NCI-H69 (cell line): ENCODE data around the gene GNA14.
"Not testable (repeated sequence)": the region's sequence is repeated elsewhere in the genome, so short reads cannot be mapped to it uniquely, and the experiment has no call there.

ENCODE experiments used
- DNase-seq: peaks from one replicate; lab custom pipeline; 2025; lab: John Stamatoyannopoulos, UW

GNA14 gene

GRCh38 chr9:77449240-77450084 lies 198.7 kb downstream of the GNA14 start:
- no peak for DNase-seq

DNA sequence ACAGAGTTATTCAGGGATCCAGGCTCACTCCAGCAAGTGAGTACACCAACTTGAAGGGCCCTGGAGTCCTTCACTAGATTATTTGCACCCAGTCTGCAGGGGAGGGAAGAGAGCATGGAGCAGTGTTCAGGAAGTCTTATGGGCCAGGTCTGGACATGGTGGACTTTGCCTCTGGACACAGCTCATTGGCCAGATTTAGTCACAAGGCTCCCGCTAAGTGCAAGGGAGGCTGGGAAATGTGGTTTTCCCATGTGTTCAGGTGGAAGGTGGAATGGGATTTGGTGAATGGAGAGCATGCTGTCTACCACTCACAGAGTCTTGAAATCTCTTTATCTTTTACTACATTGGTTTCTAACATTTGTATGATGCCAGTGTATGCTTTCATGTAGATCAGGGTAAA lies 200.5 kb downstream of the GNA14 start:
- no peak for DNase-seq

GRCh38 chr9:77442436-77442835 lies 205.7 kb downstream of the GNA14 start:
- DNase-seq = no peak

GRCh38 chr9:77441124-77441523 lies 207.0 kb downstream of the GNA14 start:
- not testable (repeated sequence) for DNase-seq

DNA sequence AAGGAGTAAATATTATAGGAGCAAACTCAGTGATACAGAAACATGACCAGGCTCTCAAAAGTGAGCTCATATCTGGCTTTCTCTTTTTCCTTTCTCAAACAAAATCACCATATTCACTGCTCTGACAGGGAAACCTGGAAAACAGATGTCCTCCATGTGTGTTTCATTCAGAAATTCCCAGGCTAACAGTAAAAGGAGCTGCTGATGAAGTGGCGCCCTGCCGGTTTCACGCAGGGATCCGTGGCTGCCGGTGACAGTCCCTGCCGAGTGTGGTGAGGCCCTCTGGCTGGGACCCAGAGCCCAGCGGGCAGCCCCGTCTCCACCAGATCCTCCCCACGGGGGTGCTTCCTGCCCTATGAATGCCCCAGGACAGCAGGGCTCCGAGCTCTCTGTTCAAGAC lies 208.1 kb downstream of the GNA14 start:
- peak; percentile 97 for DNase-seq

DNA sequence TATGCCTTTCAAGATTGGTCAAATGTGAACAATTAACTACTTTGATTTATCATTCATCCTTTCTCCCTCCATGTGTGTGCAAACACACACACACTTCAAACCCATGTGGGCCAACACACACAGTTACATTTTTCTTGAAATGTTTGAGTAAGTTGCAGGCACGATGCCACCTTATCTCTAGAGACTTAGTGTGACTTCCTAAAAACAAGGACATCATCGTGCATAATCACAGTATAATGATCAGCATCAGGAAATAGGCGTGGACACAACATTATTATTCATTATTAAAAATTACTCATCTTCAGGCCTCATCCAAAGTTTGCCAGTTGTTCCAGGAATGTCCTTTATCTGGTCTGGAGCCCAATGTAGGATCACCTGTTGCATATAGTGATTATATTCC lies 209.5 kb downstream of the GNA14 start:
- DNase-seq = no peak

GRCh38 chr9:77435688-77436087 lies 212.4 kb downstream of the GNA14 start:
- DNase-seq = peak; percentile 36

GRCh38 chr9:77435277-77435676 lies 212.8 kb downstream of the GNA14 start:
- no peak for DNase-seq

- DNase-seq = peak; percentile 85
These were observed 214.3 kb downstream of the GNA14 start for GRCh38 chr9:77433675-77434445.

DNA sequence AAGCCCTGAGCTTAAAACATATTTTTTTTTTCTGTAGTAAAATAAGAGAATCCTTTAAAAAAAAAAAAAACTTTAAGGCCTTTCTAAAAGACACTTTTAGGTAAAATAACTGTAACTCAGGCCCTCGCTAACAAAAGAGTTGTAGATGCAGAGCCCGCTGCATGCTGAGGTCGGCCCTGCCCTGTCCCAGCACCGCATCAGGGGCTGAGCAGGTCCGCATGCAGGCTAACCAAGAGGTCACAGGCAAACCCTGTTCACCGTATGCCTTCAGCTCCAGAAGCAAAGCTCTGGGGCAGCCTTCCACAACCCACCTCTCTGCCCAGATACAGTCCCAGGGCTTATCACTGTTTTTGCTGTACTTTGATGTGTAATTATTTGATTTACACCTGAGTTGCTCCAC lies 216.1 kb downstream of the GNA14 start:
- no peak for DNase-seq

DNA sequence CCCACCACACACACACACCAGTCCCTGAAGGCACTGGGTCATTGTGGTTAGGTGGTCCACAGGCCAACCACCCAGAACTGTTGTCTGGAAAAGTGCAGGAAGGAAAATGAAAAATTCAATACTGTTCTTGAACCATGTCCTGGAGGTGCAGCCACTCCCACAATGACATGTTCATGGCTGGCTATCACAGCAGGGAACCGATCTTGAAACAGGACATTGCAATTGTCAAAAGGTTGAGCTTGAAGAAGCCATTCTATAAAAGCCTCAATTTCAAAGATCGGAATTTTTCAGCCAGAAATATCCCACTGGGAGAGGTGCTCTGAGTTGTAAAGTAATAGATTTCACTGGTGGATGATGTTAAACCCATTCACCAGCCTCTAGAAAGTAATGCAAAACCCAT lies 218.2 kb downstream of the GNA14 start:
- DNase-seq = no peak

DNA sequence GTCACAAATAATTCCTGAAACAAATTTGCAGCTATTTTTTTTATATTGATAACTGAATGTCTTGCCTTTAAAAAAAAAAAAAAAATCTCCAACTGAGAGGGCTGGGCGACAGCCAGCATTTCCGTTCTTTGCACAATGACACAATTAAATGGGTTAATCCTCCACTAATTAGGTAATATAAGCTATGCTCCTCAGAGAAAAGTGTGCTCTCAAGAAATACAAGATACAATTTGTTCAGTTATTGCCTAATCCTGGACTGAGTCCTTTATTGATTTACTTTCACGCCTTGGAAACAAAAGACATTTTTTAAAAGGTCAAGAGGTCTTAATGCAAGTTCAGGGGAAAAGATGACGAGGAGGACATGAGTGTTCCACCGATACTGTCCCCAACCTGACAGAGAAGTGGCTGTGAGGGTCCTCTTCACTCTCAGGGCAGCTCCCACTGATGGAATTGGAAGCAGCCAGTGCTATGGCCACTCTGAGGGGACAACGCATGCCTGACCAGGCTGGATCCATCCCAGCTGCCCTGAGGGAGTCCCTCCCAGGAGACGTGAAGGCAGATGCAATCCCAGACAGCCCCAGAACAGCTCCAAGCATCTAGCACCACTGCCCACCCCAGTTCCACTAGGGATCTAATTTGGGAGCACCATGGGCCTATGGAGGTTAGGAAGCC lies 220.7 kb downstream of the GNA14 start:
- DNase-seq = peak; percentile 51

DNA sequence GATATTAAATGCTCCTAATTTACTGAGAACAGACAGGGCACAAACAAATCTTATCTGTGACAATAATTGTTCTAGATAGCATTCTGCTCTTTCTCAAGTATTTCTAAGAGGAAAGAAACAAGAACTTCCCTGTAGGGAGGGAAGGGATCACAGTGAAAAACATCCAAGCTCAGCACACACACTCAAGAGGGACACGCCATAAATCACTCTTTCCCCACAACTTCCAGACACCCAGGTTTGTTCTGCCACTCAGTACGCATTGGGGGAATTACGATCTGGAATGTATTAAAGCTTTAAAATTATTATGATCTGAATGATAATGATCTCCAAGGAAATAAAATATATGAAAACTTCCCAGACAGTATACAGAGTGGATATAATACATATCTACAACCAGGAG lies 221.4 kb downstream of the GNA14 start:
- DNase-seq = no peak

DNA sequence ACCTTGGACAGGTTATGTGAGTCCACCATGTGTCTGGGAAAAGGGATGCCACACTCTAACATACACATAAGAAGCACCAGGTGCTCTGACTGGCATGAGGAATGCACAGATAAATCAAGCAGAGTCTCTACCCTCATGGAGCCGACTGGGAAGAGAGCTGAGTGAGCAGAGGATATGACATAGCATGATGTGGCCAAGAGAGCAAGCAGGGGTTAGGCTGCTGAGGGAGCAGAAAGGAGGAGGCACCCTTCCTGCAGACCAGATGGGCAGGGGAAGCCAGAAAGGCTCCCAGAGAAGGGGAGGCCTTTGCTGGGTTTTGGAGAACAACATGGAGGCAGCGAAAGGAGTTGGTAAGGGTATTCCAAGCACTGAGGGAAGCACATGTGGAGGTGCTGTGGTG lies 223.1 kb downstream of the GNA14 start:
- DNase-seq = no peak

- no peak for DNase-seq
These were observed 224.3 kb downstream of the GNA14 start for GRCh38 chr9:77423841-77424240.

DNA sequence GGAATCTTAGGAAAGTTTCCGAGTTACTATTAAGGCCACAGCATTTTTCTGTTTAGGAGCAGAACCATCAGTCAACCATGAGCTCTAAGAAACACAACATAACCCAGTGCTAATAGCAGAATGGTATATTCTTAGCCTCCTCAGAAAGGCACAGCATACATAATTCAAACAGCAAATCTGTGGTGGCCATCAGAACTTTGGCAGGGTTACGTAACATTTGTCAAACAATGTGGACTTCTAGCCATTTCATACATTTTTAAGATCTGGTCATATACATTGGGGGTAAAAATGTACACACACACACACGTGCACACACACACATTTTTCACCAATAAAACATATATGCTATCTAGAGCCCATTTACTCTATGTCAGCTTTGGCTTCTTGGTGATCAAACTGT lies 225.2 kb downstream of the GNA14 start:
- no peak for DNase-seq

GRCh38 chr9:77421506-77422265 lies 226.4 kb downstream of the GNA14 start:
- DNase-seq = no peak

GRCh38 chr9:77420641-77421040 lies 227.5 kb downstream of the GNA14 start:
- no peak for DNase-seq

DNA sequence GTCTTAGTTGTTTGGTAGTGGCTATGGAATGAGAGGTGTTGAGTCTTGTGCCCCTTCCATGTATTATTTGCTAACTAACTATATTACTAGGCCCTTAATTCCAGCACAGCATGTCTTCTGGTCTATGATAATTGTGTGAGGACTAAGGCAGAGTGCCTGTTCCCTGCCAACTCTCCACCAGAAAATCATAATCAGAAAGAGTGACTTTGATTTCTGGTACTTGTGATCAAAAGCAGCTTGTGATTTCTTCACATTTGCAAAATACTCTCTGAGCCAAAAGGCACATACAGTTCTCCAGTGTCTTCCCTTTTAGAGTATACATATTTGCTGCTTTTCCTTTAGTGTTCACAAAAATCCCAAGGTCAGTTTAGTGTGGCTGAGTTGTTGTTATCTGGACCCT lies 229.9 kb downstream of the GNA14 start:
- DNase-seq = no peak

DNA sequence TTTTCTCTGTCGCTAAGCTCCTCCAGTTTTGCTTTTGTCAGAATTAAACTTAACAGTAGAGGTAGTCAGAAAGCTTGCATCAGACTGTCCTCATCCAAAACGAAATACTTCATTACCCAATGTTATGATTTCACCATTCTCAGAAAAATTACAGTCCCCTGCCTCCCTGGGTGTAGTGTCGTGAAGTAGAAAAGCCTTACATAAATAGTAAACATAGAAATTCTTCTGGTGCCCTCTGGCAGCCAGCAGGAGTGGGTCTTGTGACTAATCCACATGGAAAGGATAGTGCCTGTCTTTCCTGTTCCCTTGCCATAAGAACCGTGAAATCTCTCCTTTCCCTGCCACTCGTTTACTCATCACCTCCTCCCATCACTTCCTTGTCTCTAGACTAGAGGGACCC lies 230.6 kb downstream of the GNA14 start:
- no peak for DNase-seq

GRCh38 chr9:77408521-77408920 lies 239.6 kb downstream of the GNA14 start:
- DNase-seq = not testable (repeated sequence)

- no peak for DNase-seq
These were observed 244.9 kb downstream of the GNA14 start for GRCh38 chr9:77403239-77403638.
